ENCODE results near the gene C1RL.

- TF ChIP-seq CTCF (IDR thresholded peaks at IDR 0.05), result no peak
- TF ChIP-seq EZH2 (IDR thresholded peaks at IDR 0.05; ENCODE audit: borderline replicate concordance, insufficient read depth, low read depth, low read length, poor library complexity, severe bottlenecking), result no peak
These were observed 7.9 kb upstream of the C1RL start for GRCh38 chr12:7116916-7117315.

All from B cell (primary cell).